NCI-H748 (cell line): ENCODE data around the gene ARHGAP18.
A peak's percentile ranks its signal among the peaks of the same experiment; 100 is the strongest.

ENCODE experiments used
- DNase-seq: peaks from one replicate; lab custom pipeline; 2025; ENCODE audit not compliant: unreplicated experiment; lab: John Stamatoyannopoulos, UW

The ARHGAP18 gene

GRCh38 chr6:129623008-129623732, 86.8 kb downstream of the ARHGAP18 start:
- no peak for DNase-seq

- DNase-seq, result no peak
Observed at GRCh38 chr6:129621252-129621651, 88.7 kb downstream of the ARHGAP18 start.

GRCh38 chr6:129620234-129620610, 89.8 kb downstream of the ARHGAP18 start:
- no peak for DNase-seq

- DNase-seq, result no peak
Observed at GRCh38 chr6:129619579-129620233, 90.3 kb downstream of the ARHGAP18 start.

GRCh38 chr6:129617986-129618385, 92.0 kb downstream of the ARHGAP18 start:
- no peak for DNase-seq

- DNase-seq, result no peak
Observed at GRCh38 chr6:129615496-129615895, 94.5 kb downstream of the ARHGAP18 start.

GRCh38 chr6:129615020-129615419, 95.0 kb downstream of the ARHGAP18 start:
- DNase-seq, result no peak

- DNase-seq, result no peak
Observed at GRCh38 chr6:129614464-129614863, 95.5 kb downstream of the ARHGAP18 start.

- no peak for DNase-seq
Observed at GRCh38 chr6:129612440-129612839, 97.5 kb downstream of the ARHGAP18 start.

GRCh38 chr6:129609635-129610034, 100.3 kb downstream of the ARHGAP18 start:
- no peak for DNase-seq

- no peak for DNase-seq
Observed at GRCh38 chr6:129608886-129609537, 101.0 kb downstream of the ARHGAP18 start.

GRCh38 chr6:129607581-129608186, 102.3 kb downstream of the ARHGAP18 start:
- peak; percentile 20 for DNase-seq

GRCh38 chr6:129606664-129607063, 103.3 kb downstream of the ARHGAP18 start:
- DNase-seq, result no peak

GRCh38 chr6:129605967-129606366, 104.0 kb downstream of the ARHGAP18 start:
- DNase-seq, result no peak

- DNase-seq, result no peak
Observed at GRCh38 chr6:129605095-129605494, 104.9 kb downstream of the ARHGAP18 start.

GRCh38 chr6:129604321-129604720, 105.7 kb downstream of the ARHGAP18 start:
- DNase-seq, result no peak

GRCh38 chr6:129603741-129604140, 106.2 kb downstream of the ARHGAP18 start:
- DNase-seq, result no peak

- no peak for DNase-seq
Observed at GRCh38 chr6:129601323-129601722, 108.7 kb downstream of the ARHGAP18 start.

- peak; percentile 35 for DNase-seq
Observed at GRCh38 chr6:129599467-129599866, 110.5 kb downstream of the ARHGAP18 start.

- DNase-seq, result peak; percentile 67
Observed at GRCh38 chr6:129598244-129599187, 111.5 kb downstream of the ARHGAP18 start.
